Panc1 (cell line): ENCODE results near the gene GOSR1. TPM values are rescaled to one million over a fixed set of nuclear protein-coding genes. Genes with fewer than 3 reads are reported as not detected.
"Not testable (repeated sequence)": the region's sequence is repeated elsewhere in the genome, so short reads cannot be mapped to it uniquely, and the experiment has no call there.

ENCODE experiments used
- ATAC-seq: fragments of 200-7000 bp; cut with Tn5 transposase; 2 replicates; pipeline ENCODE4 v1.9.1; 2020; ENCODE audit warnings: mild to moderate bottlenecking, moderate library complexity
- BruUV-seq: library from RNA; stranded (reverse); fragments of 400-500 nt; replicated peaks from 2 replicates; lab custom pipeline; 2021; lab: Mats Ljungman, UMichigan
- CTCF ChIA-PET: fragments of 300-600 bp; sonication (Branson Sonifier 250); formaldehyde crosslinking; loops from one replicate; lab custom pipeline; 2022; ENCODE audit warnings: antibody characterized with exemption; lab: Charles Lee
- POLR2A ChIA-PET: fragments of 300-600 bp; sonication (Branson Sonifier 250); formaldehyde crosslinking; loops from one replicate; lab custom pipeline; 2022; ENCODE audit warnings: antibody characterized with exemption; lab: Charles Lee
- DNase-seq: peaks from one replicate; pipeline ENCODE4 v3.0.0-alpha.2; 2010; ENCODE audit warnings: low read depth, low spot score
- H3K27ac ChIP-seq: 2 replicates; pipeline ENCODE4 v1.5.1; 2011; ENCODE audit warnings: mild to moderate bottlenecking, low read length, inconsistent platforms
- H3K27me3 ChIP-seq: fragments of 200-500 bp; sonication (Bioruptor generic); 2 replicates; pipeline ENCODE4 v1.6.0; 2014; ENCODE audit warnings: low read length, inconsistent platforms; ENCODE audit not compliant: control insufficient read depth, insufficient read depth
- H3K36me3 ChIP-seq: fragments of 200-500 bp; sonication (Bioruptor generic); 2 replicates; pipeline ENCODE4 v1.5.1; 2014; ENCODE audit warnings: inconsistent platforms, mild to moderate bottlenecking, low read length, moderate library complexity; ENCODE audit not compliant: control insufficient read depth, insufficient read depth
- H3K4me1 ChIP-seq: 2 replicates; pipeline ENCODE4 v1.5.1; 2011; ENCODE audit warnings: inconsistent platforms, mild to moderate bottlenecking, low read length, moderate library complexity; ENCODE audit not compliant: control insufficient read depth, insufficient read depth
- H3K4me3 ChIP-seq, 2 experiments: 2 replicates each; pipeline ENCODE4 v1.5.1; 2011 to 2012; ENCODE audit warnings: low read depth in 2 of 2, low read length in 2 of 2, mild to moderate bottlenecking in 2 of 2, inconsistent platforms in 1 of 2, moderate library complexity in 1 of 2
- H3K9me3 ChIP-seq: fragments of 200-500 bp; sonication (Bioruptor generic); 2 replicates; pipeline ENCODE4 v1.5.1; 2014; ENCODE audit warnings: low read depth, mild to moderate bottlenecking, inconsistent platforms, low read length, moderate library complexity; ENCODE audit not compliant: control insufficient read depth, insufficient read depth
- POLR2AphosphoS5 ChIP-seq: IDR thresholded peaks from 2 replicates; pipeline ENCODE4 v1.6.1; 2012; ENCODE audit warnings: mild to moderate bottlenecking, low read depth, low read length, moderate library complexity
- SIN3A ChIP-seq: IDR thresholded peaks from 2 replicates; pipeline ENCODE4 v1.6.1; 2012; ENCODE audit warnings: low read depth, mild to moderate bottlenecking, low read length, moderate library complexity, borderline replicate concordance; ENCODE audit not compliant: insufficient read depth
- TCF7L2 ChIP-seq: IDR thresholded peaks from 2 replicates; pipeline ENCODE4 v1.6.1; 2011; ENCODE audit warnings: mild to moderate bottlenecking, low read depth, low read length, inconsistent platforms
- in situ Hi-C: cut with HindIII; loops from 2 replicates; pipeline ENCODE4 v1.10.0; 2016; ENCODE audit warnings: low sequenced_read_pairs, low pct_unique_long_range_greater_than_20kb
- intact Hi-C: fragments of 100-400 bp; cut with micrococcal nuclease; formaldehyde crosslinking; loops from one replicate; pipeline ENCODE4 v1.10.0; 2022; ENCODE audit not compliant: unreplicated experiment
- total RNA-seq: library from RNA; stranded (reverse); gene quantifications from one replicate; pipeline ENCODE4 v1.2.1, GENCODE V29; 2021; ENCODE audit not compliant: unreplicated experiment
- TF ChIP-seq, protein P1 (sequence below), 2 experiments: IDR thresholded peaks; 2 replicates each; pipeline ENCODE4 v1.6.1; 2011 to 2012; ENCODE audit warnings: low read depth in 2 of 2, control low read depth in 1 of 2, low read length in 1 of 2, mild to moderate bottlenecking in 1 of 2, moderate library complexity in 1 of 2; ENCODE audit not compliant: insufficient read depth in 1 of 2
- TF ChIP-seq, protein P2 (sequence below): fragments of 450-650 bp; IDR thresholded peaks from 2 replicates; pipeline ENCODE4 v1.5.1; 2017; ENCODE audit warnings: mild to moderate bottlenecking

Gene GOSR1
- total RNA-seq, 1 experiment from 2014 or later, result 68.0 TPM

DNA sequence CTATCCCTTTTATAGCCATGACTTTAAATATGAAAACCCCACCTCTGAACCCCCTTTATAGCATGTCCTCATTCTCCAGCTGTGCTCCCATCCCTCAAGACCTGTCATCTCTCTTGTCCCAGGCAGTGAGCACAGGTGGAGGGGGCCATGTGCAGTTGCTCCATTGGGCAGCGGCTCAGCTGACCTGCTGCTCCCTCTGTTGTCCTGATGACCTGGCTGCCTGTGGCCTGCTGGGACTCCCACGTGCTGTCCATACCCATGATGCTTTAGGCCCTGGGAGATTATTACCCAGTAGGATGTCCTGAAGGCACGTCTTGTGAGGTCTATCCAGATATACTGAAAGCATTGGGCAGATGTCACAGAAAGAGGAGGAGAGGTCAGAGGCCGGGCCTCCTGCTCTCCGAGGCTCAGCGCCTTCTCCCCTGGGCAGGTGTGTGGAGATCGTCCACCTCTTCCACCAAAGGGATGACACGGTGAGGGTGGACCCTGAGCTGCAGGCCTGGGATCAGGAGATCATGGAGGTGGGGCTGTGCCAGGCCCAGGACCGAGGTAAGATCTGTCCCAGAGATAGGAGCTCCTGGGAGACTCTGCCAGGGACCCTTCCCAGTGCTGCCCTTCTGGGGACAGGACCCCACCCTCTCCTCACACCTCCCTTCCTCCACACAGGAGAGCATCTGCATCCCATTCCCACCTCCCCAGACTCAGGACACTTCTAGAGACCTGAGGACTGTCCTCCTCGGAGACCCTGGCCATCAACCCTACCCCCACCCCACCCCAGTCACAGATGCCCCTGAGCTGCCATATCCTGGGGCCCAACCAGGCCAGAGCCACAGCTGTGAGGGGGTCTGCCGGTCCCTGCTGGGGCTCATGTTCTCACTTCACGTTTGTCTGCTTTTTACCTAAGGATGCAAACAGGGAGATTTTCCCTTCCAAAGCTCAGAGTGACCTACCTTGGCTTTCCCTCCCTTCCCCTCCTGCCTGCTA lies 58.0 kb downstream of the GOSR1 start:
- BruUV-seq, result no TSS peak

DNA sequence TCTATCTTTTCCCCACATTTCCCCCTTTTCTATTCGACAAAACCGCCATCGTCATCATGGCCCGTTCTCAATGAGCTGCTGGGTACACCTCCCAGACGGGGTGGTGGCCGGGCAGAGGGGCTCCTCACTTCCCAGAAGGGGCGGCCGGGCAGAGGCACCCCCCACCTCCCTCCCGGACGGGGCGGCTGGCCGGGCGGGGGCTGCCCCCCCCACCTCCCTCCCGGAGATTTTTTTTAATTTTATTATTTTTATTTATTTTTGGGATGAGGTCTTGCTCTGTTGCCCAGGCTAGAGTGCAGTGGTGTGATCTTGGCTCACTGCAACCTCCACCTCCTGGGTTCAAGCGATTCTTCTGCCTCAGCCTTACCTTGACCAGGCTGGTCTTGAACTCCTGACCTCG lies 59.6 kb downstream of the GOSR1 start:
- H3K4me3 ChIP-seq, CTCF ChIA-PET, POLR2A ChIA-PET, H3K36me3 ChIP-seq, BruUV-seq, H3K4me1 ChIP-seq, DNase-seq, ATAC-seq, in situ Hi-C loops, intact Hi-C loops, H3K9me3 ChIP-seq, H3K27me3 ChIP-seq, H3K27ac ChIP-seq: not testable (repeated sequence)

More for the DNA sequence above, 58.0 kb downstream of the GOSR1 start:
- in situ Hi-C loops (no loop called here), intact Hi-C loops (no loop called here)
- ChIA-PET CTCF (no interaction called here), POLR2A (interaction anchor here (0.5 to 0.7 kb wide), 2 partner anchors 15 to 397 kb away, joined by 7 to 9 read pairs; no protein-coding TSS in a partner anchor)
- Histone ChIP-seq H3K4me1 (no peaks in the 10 kb centered on the region), H3K9me3 (no peaks in the 10 kb centered on the region), H3K27me3 (peaks cover 3% of the 10 kb centered on the region; the same call in 1 of the 2 replicates), H3K27ac (no peak overlapping the region), H3K4me3 (no peak overlapping the region), H3K36me3 (no peaks in the 10 kb centered on the region)
- TF ChIP-seq POLR2AphosphoS5 (no peak), SIN3A (no peak), TCF7L2 (no peak)
- TF ChIP-seq, protein P1, sequence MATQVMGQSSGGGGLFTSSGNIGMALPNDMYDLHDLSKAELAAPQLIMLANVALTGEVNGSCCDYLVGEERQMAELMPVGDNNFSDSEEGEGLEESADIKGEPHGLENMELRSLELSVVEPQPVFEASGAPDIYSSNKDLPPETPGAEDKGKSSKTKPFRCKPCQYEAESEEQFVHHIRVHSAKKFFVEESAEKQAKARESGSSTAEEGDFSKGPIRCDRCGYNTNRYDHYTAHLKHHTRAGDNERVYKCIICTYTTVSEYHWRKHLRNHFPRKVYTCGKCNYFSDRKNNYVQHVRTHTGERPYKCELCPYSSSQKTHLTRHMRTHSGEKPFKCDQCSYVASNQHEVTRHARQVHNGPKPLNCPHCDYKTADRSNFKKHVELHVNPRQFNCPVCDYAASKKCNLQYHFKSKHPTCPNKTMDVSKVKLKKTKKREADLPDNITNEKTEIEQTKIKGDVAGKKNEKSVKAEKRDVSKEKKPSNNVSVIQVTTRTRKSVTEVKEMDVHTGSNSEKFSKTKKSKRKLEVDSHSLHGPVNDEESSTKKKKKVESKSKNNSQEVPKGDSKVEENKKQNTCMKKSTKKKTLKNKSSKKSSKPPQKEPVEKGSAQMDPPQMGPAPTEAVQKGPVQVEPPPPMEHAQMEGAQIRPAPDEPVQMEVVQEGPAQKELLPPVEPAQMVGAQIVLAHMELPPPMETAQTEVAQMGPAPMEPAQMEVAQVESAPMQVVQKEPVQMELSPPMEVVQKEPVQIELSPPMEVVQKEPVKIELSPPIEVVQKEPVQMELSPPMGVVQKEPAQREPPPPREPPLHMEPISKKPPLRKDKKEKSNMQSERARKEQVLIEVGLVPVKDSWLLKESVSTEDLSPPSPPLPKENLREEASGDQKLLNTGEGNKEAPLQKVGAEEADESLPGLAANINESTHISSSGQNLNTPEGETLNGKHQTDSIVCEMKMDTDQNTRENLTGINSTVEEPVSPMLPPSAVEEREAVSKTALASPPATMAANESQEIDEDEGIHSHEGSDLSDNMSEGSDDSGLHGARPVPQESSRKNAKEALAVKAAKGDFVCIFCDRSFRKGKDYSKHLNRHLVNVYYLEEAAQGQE (IDR thresholded peaks at IDR 0.05; ENCODE audit: insufficient read depth in 1 of 2, low read depth in 2 of 2, low read length in 1 of 2), result no peak
- TF ChIP-seq, protein P2, sequence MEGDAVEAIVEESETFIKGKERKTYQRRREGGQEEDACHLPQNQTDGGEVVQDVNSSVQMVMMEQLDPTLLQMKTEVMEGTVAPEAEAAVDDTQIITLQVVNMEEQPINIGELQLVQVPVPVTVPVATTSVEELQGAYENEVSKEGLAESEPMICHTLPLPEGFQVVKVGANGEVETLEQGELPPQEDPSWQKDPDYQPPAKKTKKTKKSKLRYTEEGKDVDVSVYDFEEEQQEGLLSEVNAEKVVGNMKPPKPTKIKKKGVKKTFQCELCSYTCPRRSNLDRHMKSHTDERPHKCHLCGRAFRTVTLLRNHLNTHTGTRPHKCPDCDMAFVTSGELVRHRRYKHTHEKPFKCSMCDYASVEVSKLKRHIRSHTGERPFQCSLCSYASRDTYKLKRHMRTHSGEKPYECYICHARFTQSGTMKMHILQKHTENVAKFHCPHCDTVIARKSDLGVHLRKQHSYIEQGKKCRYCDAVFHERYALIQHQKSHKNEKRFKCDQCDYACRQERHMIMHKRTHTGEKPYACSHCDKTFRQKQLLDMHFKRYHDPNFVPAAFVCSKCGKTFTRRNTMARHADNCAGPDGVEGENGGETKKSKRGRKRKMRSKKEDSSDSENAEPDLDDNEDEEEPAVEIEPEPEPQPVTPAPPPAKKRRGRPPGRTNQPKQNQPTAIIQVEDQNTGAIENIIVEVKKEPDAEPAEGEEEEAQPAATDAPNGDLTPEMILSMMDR, result no peak
- 0 out of 2 replicates have a peak, but pooled peaks have one; percentile 36 for ATAC-seq
- no peak for DNase-seq

DNA sequence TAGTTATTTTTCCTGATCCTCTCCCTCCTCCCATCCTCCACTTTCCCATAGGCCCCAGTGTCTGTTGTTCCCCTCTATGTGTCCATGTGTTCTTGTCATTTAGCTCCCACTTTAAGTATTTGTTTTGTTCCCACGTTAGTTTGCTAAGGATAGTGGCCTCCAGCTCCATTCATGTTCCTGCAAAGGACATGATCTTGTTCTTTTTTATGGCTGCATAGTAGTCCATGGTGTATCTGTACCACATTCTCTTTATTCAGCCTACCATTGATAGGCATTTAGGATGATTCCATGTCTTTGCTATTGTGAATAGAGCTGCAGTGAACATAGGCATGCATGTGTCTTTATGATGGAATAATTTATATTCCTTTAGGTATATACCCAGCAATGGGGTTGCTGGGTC lies 60.5 kb downstream of the GOSR1 start:
- H3K9me3 ChIP-seq, H3K27ac ChIP-seq, ATAC-seq, H3K36me3 ChIP-seq, H3K4me1 ChIP-seq, H3K27me3 ChIP-seq, H3K4me3 ChIP-seq, CTCF ChIA-PET, BruUV-seq, DNase-seq, in situ Hi-C loops, POLR2A ChIA-PET, intact Hi-C loops: not testable (repeated sequence)
